C1 segment of cervical spinal cord (tissue), 14 donors: Measurements from ENCODE around the gene CACNA2D4.

Experiments used
- DNase-seq, 14 donors: peaks; one replicate each; lab custom pipeline; 2025; lab: John Stamatoyannopoulos, UW

Gene CACNA2D4

GRCh38 chr12:1870998-1871917, 47.2 kb downstream of the CACNA2D4 start:
- no peak for DNase-seq

DNA sequence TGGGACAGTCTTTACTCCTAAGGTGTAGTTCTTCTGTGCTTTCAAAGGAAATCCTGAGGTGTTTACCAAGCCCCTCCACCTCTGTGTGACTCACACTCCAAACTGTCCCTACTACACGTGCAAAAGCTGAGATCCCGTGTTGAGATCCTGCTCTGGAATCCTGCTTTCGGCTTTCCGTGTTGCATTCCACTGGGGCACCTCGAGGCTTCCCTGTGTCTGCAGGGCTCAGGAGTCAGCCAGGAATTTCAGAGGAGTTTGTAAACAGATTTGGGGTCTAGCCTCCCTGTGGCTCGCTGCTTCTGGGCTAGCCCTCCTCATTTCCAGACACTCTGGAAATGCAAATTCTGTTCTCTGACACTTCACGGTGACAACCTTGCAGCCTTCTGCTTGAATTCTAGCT, 48.4 kb downstream of the CACNA2D4 start:
- no peak for DNase-seq

DNA sequence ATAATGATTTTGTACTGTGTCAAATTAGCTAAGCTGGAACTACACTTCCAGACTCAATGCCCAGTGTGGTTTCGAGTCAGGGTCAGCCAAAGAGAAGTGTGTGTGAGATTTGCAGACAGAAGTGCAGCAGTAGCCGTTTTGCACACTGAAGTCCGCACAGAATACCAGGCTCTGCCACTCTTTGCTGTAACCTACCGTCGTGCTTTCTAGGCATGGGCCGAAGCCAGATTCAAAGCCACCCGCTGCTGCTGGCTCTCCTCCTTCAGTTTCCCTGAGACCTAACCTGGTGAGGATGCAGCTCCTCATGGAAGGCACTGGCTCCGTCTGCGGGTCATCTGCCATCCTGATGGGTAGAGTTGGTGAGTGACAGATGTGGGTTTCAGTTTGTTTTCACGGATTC, 49.3 kb downstream of the CACNA2D4 start:
- DNase-seq, result no peak

GRCh38 chr12:1865284-1865866, 53.1 kb downstream of the CACNA2D4 start:
- DNase-seq, result no peak

GRCh38 chr12:1864867-1865266, 53.6 kb downstream of the CACNA2D4 start:
- no peak for DNase-seq

GRCh38 chr12:1864456-1864855, 54.0 kb downstream of the CACNA2D4 start:
- no peak for DNase-seq

DNA sequence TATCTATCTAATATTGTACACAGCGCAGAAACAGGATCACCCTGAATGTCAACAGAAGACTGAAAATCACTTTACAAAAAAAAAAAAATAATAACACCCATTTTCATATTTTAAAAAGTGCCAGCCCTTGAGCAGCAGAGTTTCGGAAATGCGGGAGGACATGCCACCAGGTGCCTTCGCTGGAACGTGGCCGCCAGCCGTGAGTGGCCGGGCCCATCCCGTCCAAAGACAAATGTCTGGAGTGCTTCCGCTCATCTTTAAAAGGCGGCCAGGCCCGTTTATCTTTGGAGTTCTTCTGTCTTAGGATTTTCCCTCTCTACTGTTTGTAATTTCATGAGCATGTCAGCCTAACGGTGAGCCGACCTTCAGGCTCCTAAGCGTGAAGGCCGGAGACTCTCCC, 54.6 kb downstream of the CACNA2D4 start:
- DNase-seq, result no peak

GRCh38 chr12:1862973-1863372, 55.5 kb downstream of the CACNA2D4 start:
- DNase-seq, result no peak

GRCh38 chr12:1859643-1860042, 58.8 kb downstream of the CACNA2D4 start:
- no peak for DNase-seq

DNA sequence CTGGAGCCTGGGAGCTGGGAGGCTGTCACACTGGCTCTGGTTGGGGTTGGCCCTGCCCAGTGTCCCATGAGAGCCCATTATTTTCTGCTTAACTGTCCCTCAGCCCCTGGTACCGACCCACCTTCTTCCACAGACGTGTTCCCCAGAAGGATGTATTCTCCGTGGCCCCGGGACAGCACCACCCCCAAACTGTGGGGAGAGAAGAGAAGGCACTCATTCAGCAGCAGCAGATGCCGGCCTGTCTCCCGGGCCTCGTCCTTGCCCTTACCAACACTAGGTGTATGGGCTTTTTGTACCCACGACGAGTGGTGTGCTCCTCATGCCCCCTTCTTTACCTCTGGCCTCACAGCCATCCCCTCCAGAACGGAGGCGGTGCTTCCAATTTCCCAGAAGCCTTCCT, 60.0 kb downstream of the CACNA2D4 start:
- no peak for DNase-seq

GRCh38 chr12:1857821-1858220, 60.6 kb downstream of the CACNA2D4 start:
- no peak for DNase-seq

GRCh38 chr12:1857086-1857485, 61.4 kb downstream of the CACNA2D4 start:
- DNase-seq, result no peak

DNA sequence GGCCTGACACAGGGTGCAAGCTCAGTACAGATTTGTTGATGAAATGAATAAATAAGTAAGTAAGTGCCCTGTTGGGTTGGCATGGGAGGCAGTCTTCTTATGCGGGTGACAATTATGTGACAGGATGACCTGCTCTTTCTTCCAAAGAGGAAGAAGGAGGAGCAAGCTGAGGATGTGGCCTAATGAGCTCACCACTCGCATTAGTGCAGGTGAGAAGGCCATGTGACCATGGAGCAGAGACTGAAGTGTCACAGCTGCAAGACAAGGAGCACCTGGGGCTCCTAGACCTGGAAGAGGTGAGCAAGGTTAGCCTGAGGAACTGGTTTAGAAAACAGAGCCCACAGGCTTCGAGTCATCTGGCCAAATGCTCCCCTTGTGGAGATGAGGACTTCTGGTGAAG, 63.2 kb downstream of the CACNA2D4 start:
- no peak for DNase-seq

DNA sequence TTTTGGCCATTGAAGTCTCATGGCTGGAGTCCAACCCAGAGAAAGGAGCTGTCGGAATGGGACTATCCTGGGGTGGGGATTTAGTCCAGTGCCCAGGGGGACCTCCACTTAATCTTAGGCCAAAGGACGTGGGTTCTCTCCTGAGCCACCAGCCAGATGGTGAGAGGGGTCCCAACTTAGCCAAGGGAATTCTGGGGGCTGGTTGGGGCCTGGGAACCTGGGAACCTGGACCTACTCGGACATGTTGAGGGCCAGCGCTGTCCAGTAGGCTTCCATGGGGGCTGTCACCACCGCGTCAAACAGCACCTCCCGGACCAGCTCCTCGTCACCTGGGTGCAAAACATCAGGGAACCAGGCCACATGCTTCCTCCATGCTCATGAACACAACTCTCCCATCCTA, 64.7 kb downstream of the CACNA2D4 start:
- no peak for DNase-seq

GRCh38 chr12:1852076-1852475, 66.4 kb downstream of the CACNA2D4 start:
- no peak for DNase-seq

DNA sequence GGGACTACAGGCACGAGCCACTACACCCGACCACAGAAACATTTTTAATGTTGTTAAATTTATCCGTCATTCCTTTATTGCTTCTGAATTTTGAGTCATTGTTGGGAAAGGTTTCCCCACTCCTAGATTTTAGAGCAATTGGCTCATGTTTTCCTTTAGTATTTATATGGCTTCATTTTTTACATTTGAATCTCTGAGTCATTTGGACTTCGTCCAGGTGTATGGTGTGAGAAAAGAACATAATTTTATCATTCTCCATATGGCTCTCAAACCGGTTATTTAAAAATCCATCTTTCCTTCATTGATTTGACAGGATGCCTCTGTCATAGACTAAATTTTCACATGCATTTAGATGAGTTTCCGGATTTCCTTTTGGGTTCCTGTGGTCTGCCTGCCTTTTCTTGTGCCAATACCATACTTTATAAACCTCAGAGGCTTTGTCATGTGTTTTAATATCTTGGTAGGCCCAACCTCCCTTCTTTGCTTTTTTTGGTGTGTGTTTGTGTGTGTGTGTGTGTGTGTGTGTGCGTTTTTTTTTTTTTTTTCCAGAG, 67.2 kb downstream of the CACNA2D4 start:
- DNase-seq, result no peak

DNA sequence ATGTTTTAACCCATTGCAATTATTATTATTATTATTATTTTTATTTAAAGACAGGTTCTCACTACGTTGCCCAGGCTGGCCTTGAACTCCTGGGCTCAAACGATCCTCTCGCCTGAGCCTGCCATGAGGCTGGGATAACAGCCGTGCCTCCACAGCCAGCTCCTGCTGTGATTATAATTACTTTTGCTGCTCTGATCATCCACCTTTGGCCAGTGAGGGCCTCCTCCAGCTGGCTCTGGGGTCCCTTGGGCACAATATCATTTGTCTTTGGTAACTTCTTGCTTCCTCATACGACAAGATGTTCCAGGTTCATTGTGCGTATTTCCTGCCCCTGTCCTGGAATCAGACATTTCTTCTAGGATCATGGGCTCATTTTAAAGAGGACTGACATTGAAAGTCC, 69.7 kb downstream of the CACNA2D4 start:
- peak in 1 of 14 donors; percentile 24 for DNase-seq

DNA sequence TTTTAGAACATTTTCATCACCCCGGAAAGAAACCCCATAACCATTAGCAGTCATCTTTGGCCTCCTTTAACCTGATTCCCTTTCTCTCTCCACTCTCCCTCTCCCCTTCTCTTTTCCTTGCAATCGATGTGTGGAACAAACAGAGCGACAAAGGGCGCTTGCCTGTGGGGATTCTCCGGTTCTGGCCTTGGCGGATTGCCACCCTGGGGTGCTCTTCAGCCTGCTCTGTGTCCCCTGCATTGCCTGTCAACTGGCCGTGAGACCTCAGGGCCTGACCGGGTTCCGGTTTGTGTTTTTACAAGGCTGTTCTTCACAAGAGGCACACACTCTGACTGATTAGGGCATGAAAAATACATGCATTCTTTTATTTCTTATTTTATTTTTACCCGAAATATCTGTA, 70.3 kb downstream of the CACNA2D4 start:
- DNase-seq, result no peak

- no peak for DNase-seq
These were observed 71.0 kb downstream of the CACNA2D4 start for GRCh38 chr12:1847411-1847810.

GRCh38 chr12:1846421-1847405, 71.7 kb downstream of the CACNA2D4 start:
- DNase-seq, result no peak

DNA sequence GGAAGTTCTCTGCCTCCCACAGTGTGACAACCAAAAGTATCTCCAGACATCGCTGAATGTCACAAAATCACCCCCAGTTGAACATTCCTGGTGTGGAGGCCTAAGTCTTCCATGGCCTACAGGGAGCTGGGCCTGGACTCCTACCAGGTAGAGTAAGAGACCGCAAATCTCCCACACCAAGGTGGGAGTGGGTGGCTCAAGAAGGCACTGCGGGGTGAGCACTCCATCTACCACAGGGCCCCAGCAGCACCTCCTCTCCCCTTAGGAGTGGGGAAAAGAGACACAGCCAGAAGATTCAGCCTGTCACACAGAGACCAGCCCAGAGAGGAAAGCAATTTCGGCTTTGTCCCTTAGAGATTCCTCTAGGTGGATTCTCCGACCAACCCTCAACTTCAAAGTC, 72.6 kb downstream of the CACNA2D4 start:
- no peak for DNase-seq

- no peak for DNase-seq
These were observed 73.0 kb downstream of the CACNA2D4 start for GRCh38 chr12:1845427-1845826.
